DMS79 (cell line): Measurements from ENCODE around the gene CCDC183.
"Not testable (repeated sequence)": the region's sequence is repeated elsewhere in the genome, so short reads cannot be mapped to it uniquely, and the experiment has no call there.

ENCODE experiments used
- DNase-seq: peaks from one replicate; lab custom pipeline; 2025; lab: John Stamatoyannopoulos, UW

The CCDC183 gene

DNA sequence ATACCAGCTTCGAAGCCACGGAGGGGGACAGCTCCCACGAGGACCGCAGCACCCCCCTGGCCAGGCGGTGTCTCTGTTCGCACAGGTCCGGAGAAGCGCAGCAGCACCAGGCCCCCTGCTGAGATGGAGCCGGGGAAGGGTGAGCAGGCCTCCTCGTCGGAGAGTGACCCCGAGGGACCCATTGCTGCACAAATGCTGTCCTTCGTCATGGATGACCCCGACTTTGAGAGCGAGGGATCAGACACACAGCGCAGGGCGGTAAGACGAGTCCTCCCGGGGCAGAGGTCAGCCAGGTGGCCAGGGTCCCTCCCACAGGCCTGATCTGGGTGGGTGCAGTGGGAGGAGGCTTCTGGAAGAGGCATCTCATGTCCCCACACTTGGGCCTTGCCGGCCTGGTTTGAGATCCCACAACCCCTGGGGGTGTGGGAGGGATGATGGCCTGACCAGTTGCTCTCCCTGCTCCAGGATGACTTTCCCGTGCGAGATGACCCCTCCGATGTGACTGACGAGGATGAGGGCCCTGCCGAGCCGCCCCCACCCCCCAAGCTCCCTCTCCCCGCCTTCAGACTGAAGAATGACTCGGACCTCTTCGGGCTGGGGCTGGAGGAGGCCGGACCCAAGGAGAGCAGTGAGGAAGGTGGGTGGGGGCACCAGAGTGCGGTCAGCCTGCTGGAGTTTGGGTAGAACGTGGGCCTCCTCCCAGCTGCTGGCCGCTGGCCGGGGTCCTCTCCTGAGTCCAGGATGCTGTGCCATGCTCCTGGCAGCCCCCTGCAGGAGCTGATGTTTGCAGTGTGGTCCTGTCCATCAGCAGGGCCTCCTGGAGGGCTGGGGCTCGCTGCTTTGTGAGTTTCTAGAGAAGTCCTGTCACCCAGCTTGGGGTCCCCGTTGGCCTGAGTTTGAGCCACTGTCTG lies 43.3 kb downstream of the CCDC183 start:
- no peak for DNase-seq

DNA sequence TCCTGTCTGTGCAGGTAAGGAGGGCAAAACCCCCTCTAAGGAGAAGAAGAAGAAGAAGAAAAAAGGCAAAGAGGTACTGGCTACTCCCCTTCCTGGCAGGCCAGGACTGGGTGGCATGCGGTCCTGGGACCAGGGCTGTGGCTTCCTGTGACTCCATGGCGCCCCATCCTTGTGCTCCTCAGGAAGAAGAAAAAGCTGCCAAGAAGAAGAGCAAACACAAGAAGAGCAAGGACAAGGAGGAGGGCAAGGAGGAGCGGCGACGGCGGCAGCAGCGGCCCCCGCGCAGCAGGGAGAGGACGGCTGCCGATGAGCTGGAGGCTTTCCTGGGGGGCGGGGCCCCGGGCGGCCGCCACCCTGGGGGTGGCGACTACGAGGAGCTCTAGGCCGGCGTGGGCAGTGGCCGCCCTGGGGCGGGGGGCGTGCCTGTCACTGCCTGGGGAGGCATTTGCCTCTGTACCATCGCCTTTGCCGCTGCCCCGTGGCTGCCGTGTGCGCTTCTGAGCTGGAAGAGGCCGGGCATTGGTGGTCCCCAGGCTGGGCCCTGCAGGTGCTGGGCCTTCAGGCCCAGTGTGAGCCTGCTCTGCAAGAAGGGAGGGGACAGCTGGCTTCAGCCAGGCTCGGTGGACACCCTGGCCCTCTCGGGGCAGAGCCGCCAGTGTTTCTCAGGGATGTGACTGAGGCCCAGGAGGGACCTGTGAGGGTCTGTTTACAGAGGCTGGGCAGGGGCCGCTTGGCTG lies 44.2 kb downstream of the CCDC183 start:
- no peak for DNase-seq

DNA sequence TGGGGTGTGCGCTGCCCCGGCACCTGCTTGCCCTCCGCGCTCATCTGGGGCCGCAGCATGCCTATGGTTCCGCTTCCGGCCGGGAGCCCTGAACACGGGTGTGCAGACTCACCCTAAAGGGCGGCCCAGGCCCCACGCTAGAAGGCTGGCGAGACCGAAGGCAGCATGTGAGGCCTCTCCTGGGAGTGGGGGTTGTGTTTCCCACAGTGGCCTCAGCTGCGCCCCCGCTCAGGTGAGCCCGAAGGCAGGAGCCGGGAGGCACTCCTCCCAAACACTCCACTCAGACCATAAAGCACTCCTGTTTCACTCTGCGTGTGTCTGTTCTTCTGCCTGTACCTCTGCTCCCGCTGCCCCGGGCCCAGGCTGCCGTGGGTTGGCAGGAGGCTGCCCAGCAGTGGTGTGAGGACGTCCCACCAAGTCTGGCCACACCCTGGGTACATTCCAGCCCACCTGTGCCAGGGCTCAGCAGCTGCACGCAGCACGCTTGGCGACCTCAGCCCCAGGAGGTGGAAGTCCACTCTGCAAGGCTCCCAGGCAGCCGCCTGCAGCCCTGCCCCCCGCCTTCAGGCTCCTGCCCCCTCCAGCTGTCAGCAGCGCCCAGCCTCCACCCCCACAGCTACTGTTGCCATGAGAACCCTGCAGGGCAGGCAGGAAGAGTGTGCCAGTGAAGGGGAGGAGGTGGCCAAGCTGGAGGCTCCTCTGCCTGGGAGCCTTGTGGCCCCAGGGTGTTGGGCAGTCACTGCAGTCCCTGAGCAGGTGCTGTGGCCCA lies 44.9 kb downstream of the CCDC183 start:
- peak; percentile 71 for DNase-seq

- peak; percentile 58 for DNase-seq
Measured at GRCh38 chr9:136841646-136842379, 45.7 kb downstream of the CCDC183 start.

GRCh38 chr9:136842380-136842948 lies 46.3 kb downstream of the CCDC183 start, which contains the start of gene AJM1:
Gene AJM1 (plus strand): TSS chr9:136842478. CDS start chr9:136844415, 1,937 bp downstream.
- DNase-seq = peak; percentile 41

DNA sequence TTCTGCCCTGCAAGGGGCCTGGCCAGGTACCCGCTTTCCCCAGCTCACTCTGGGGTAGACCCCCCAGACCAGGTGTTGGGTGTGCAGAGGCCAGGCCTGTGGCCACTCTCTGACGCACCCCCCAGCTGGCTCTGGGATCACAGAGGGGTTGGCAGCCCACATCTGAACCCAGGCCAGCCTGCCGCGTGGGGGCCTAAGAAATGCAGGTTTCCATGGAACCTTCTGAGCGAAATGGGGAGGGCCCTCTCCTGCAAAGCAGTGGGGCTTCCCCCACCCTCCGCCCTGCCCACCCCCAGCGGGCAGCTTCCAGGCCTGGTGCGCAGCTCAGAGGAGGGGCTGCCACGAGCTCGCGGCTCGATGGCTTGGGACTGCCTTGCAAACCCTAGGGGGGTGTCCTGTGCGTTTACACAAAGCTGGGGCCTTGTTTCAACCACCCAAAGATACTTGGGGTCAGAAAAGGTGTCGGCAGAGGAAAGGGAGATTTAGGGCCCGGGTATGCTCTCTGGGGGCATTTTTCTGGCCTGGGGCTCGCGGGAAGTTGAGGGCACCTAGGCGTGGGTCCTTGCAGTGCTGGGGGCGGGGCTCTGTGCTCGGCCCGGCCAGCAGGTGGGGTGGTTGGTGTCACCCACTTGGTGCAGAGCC lies 47.1 kb downstream of the CCDC183 start:
- not testable (repeated sequence) for DNase-seq

- not testable (repeated sequence) for DNase-seq
Measured at GRCh38 chr9:136843801-136844740, 47.9 kb downstream of the CCDC183 start.

DNA sequence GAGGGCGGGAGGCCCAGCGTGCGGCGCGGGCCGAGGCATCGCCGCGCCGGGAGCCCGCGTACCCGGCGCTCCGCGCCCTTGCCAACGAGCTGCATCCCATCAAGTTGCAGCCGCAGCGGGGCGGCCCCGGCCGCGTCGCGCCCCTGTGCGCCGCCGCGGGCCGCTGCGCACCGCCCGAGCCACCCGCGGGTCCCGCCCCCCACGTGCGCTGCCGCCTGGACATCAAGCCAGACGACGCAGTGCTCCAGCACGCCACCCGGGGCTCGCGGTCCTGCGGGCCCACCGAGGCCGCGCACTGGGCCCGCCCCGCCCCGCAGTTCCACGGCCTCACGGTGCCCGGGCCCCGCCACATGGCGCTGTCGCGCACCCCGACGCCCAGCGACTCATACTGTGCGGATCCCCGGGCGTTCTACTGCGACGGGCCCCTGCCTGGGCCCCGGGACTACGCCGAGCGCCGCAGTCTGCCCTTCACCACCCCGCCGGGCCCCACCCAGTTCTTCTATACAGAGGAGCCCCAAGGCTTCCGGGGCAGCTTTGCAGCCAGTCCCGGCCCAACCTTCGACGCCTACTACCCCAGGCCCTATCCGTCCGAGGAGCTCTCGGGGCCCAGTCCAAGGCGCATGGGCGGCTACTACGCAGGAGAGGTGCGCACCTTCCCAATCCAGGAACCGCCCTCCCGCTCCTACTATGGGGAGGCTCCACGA lies 48.8 kb downstream of the CCDC183 start:
- no peak for DNase-seq

GRCh38 chr9:136845465-136846260 lies 49.5 kb downstream of the CCDC183 start:
- DNase-seq = no peak

GRCh38 chr9:136846376-136847087 lies 50.4 kb downstream of the CCDC183 start:
- DNase-seq = no peak

DNA sequence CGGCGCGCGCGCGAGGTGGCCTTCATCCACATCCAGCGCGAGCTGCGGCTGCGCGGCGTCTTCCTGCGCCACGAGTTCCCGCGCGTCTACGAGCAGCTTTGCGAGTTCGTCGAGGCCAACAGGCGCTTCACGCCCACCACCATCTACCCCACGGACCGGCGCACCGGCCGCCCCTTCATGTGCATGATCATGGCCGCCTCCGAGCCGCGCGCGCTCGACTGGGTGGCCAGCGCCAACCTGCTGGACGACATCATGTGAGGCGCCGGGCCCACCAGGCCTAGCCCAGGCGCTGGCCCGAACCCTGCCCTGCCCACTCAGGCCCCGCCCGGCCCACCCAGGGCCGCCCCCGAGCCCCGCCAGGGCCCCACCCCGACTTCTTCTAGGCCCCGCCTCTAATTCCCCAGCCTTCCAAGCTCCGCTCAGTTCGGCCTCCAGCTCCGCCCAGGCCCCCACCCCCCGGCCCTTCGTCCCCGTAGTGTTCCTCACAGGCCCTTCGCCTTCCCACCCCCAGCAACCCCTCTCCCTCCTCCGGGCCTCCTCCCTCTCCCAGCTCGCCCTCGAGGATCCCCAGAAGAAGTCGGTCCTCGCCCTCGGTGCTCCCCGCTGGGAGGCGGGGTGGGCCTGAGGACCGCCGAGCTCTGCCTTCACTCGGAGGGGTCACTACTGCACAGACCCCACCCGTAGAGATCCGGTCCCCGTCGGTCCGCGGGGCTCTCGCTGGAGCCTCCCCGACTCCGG lies 51.1 kb downstream of the CCDC183 start:
- DNase-seq = no peak

GRCh38 chr9:136847826-136848392 lies 51.8 kb downstream of the CCDC183 start:
- peak; percentile 17 for DNase-seq

DNA sequence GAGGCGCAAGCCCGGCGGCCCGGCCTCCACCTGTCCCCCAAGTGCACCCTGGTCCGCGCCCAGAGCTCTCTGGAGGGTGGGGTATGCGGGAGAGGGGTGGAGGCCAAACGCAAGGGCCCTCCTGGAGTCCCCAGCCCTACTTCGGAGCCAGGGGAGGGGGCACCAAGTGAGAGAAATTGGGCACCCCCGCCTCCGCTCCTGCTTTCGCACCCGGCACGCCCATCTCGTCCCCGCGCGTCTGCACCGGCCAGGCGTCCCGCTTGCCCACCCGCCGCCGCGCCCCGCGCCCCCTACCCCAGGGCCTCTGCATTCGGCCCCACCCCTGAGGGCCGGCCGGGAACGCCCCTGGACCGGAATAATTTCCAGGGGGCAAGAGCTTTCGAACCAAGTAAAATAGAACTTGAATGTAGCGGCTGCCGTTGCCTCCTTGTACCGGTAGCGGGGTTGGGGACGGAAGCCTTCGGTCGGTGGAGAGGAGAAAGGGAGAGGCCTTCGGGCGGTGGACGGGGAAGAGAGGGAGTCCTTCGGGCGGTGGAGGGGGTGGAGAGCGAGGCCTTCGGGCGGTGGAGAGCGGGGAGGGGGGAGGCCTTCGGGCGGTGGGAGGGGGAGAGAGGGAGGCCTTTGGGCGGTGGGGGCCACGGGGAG lies 52.4 kb downstream of the CCDC183 start:
- DNase-seq = no peak

DNA sequence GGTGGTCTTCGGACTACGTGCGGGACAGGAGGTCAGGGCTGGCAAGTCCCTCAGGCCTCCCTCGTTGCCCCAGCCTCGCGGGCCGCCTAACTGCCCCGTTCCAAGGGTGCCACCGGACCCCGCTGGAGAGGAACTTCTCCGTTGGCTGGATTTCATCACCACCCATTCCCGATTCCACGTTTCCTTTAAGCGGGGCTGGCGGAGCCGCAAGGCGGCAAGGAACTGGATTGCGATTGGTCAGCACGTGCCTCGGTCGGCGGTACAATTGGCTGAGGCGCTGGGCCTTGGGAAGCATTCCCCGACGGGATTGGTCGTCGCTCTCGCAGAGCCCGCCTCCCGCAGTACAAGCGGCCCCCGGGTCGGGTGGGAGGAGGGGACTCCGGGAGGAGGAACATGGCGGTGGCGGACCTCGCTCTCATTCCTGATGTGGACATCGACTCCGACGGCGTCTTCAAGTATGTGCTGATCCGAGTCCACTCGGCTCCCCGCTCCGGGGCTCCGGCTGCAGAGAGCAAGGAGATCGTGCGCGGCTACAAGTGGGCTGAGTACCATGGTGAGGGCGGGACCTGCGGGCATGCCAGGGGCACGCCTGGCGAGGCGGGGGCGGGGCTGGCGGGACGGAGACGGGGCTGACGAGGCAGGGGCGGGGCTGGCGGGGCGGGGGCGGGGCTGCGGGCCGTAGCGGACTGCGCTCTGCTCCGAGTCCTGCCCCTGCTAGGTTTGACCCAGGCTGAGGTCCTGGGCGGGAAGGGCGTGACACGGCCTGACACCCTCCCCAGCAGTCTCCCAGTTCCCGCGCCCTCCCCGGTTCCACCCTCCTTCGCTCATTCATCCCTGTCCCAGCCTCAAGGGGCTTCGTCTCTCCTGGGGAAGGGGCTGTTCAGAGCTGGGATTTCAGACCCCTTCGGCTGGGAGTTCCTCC lies 53.2 kb downstream of the CCDC183 start, which contains the start of gene PHPT1:
Gene PHPT1, plus strand, starts transcription at position 372 of the 922 bp plus-strand sequence. Its CDS starts 22 bp downstream, at position 394.
- DNase-seq = peak; percentile 98
